SW 1271 (cell line): ENCODE data around the gene CD164L2.
"Not testable (repeated sequence)": the region's sequence is repeated elsewhere in the genome, so short reads cannot be mapped to it uniquely, and the experiment has no call there.

ENCODE experiments used
- DNase-seq, 2 experiments: peaks; one replicate each; lab custom pipeline; 2025; lab: John Stamatoyannopoulos, UW

Gene CD164L2

GRCh38 chr1:27383039-27383605 is at the start of gene CD164L2:
Gene CD164L2, minus strand, starts transcription at chr1:27383333. Its CDS starts 94 bp downstream, at chr1:27383239.
- no peak for DNase-seq

GRCh38 chr1:27432725-27433124 is 49.6 kb upstream of the CD164L2 start:
- not testable (repeated sequence) for DNase-seq

- no peak for DNase-seq
These were observed 48.4 kb upstream of the CD164L2 start for GRCh38 chr1:27431601-27431940.

- no peak for DNase-seq
These were observed 47.9 kb upstream of the CD164L2 start for GRCh38 chr1:27430903-27431600.

GRCh38 chr1:27429029-27429425 is 45.9 kb upstream of the CD164L2 start:
- no peak for DNase-seq

- DNase-seq, result no peak
These were observed 45.3 kb upstream of the CD164L2 start for GRCh38 chr1:27428316-27429028.

- no peak for DNase-seq
These were observed 44.7 kb upstream of the CD164L2 start for GRCh38 chr1:27427816-27428315.

GRCh38 chr1:27427329-27427728 is 44.2 kb upstream of the CD164L2 start:
- DNase-seq, result no peak

- no peak for DNase-seq
These were observed 40.6 kb upstream of the CD164L2 start for GRCh38 chr1:27423709-27424108.

GRCh38 chr1:27418326-27419185 is 35.4 kb upstream of the CD164L2 start:
- DNase-seq, result no peak

- DNase-seq, result no peak
These were observed 34.6 kb upstream of the CD164L2 start for GRCh38 chr1:27417713-27418112.

- DNase-seq, result peak in 1 of 2 experiments; percentile 52
These were observed 33.4 kb upstream of the CD164L2 start for GRCh38 chr1:27416387-27417111.

GRCh38 chr1:27414091-27414490 is 31.0 kb upstream of the CD164L2 start:
- no peak for DNase-seq

- DNase-seq, result no peak
These were observed 29.9 kb upstream of the CD164L2 start for GRCh38 chr1:27413004-27413403.

- no peak for DNase-seq
These were observed 29.4 kb upstream of the CD164L2 start for GRCh38 chr1:27412502-27412901.

- no peak for DNase-seq
These were observed 27.6 kb upstream of the CD164L2 start for GRCh38 chr1:27410709-27411108.

- DNase-seq, result no peak
These were observed 26.5 kb upstream of the CD164L2 start for GRCh38 chr1:27409669-27410068.

- DNase-seq, result no peak
These were observed 25.0 kb upstream of the CD164L2 start for GRCh38 chr1:27408151-27408550.

GRCh38 chr1:27406791-27407190 is 23.7 kb upstream of the CD164L2 start:
- not testable (repeated sequence) for DNase-seq

- DNase-seq, result no peak
These were observed 23.2 kb upstream of the CD164L2 start for GRCh38 chr1:27406362-27406680.

GRCh38 chr1:27405598-27406361 is 22.6 kb upstream of the CD164L2 start:
- not testable (repeated sequence) for DNase-seq
